HG03565 (cell line): ENCODE results near the gene CD44.
"Not testable (repeated sequence)": the region's sequence is repeated elsewhere in the genome, so short reads cannot be mapped to it uniquely, and the experiment has no call there.

ENCODE experiments used
- ATAC-seq: cut with Tn5 transposase; IDR thresholded peaks from one replicate; pipeline ENCODE4 v1.9.1; 2021; ENCODE audit warnings: mild to moderate bottlenecking, moderate library complexity; ENCODE audit not compliant: unreplicated experiment

Gene CD44

GRCh38 chr11:35207471-35208403 lies 68.8 kb downstream of the CD44 start:
- no peak for ATAC-seq

GRCh38 chr11:35208795-35209194 lies 69.8 kb downstream of the CD44 start:
- no peak for ATAC-seq

- no peak for ATAC-seq
These were observed 72.0 kb downstream of the CD44 start for GRCh38 chr11:35210876-35211546.

- no peak for ATAC-seq
These were observed 73.0 kb downstream of the CD44 start for GRCh38 chr11:35211952-35212351.

- no peak for ATAC-seq
These were observed 75.3 kb downstream of the CD44 start for GRCh38 chr11:35214226-35214770.

GRCh38 chr11:35214792-35215193 lies 75.8 kb downstream of the CD44 start:
- no peak for ATAC-seq

GRCh38 chr11:35215945-35216344 lies 77.0 kb downstream of the CD44 start:
- no peak for ATAC-seq

GRCh38 chr11:35216962-35217678 lies 78.1 kb downstream of the CD44 start:
- ATAC-seq: no peak

GRCh38 chr11:35218956-35219355 lies 80.0 kb downstream of the CD44 start:
- ATAC-seq: no peak

GRCh38 chr11:35223371-35223796 lies 84.4 kb downstream of the CD44 start:
- no peak for ATAC-seq

- no peak for ATAC-seq
These were observed 85.0 kb downstream of the CD44 start for GRCh38 chr11:35223991-35224390.

GRCh38 chr11:35225946-35226520 lies 87.1 kb downstream of the CD44 start:
- ATAC-seq: no peak

GRCh38 chr11:35226756-35227155 lies 87.8 kb downstream of the CD44 start:
- not testable (repeated sequence) for ATAC-seq

GRCh38 chr11:35227576-35228327 lies 88.8 kb downstream of the CD44 start:
- ATAC-seq: no peak

GRCh38 chr11:35228328-35228725 lies 89.4 kb downstream of the CD44 start:
- no peak for ATAC-seq

GRCh38 chr11:35230388-35230787 lies 91.4 kb downstream of the CD44 start:
- no peak for ATAC-seq

- no peak for ATAC-seq
These were observed 92.3 kb downstream of the CD44 start for GRCh38 chr11:35231076-35231860.

GRCh38 chr11:35232891-35233330 lies 93.9 kb downstream of the CD44 start:
- ATAC-seq: no peak

GRCh38 chr11:35233518-35233917 lies 94.5 kb downstream of the CD44 start:
- no peak for ATAC-seq
